GM12875 (cell line): ENCODE results near the gene SLC26A9.

ENCODE experiments used
- H3K4me3 ChIP-seq: one replicate; pipeline ENCODE4 v1.5.1; 2011; ENCODE audit warnings: low read depth, low read length, control low read depth
- CTCF ChIP-seq: IDR thresholded peaks from 2 replicates; pipeline ENCODE4 v1.5.1; 2011; ENCODE audit warnings: low read depth, mild to moderate bottlenecking, control low read depth, inconsistent platforms, low read length, moderate library complexity, borderline replicate concordance; ENCODE audit not compliant: insufficient read depth

The SLC26A9 gene

GRCh38 chr1:205943245-205943644, at the start of gene SLC26A9:
TSS of gene SLC26A9 (minus strand) at chr1:205943456. CDS start at chr1:205935820, 7,636 bp downstream.
- H3K4me3 ChIP-seq = no peak within 1 kb of the TSS
- TF ChIP-seq CTCF = no peak

- H3K4me3 ChIP-seq = no peak overlapping the region
These were observed 49.1 kb upstream of the SLC26A9 start for GRCh38 chr1:205992218-205992882.

GRCh38 chr1:205991237-205991636, 48.0 kb upstream of the SLC26A9 start:
- no peak for TF ChIP-seq CTCF

More at GRCh38 chr1:205992218-205992882, 49.1 kb upstream of the SLC26A9 start:
- no peak for TF ChIP-seq CTCF

GRCh38 chr1:205990226-205990625, 47.0 kb upstream of the SLC26A9 start:
- no peak for TF ChIP-seq CTCF

More at GRCh38 chr1:205991237-205991636, 48.0 kb upstream of the SLC26A9 start:
- no peak overlapping the region for H3K4me3 ChIP-seq

GRCh38 chr1:205989786-205990185, 46.5 kb upstream of the SLC26A9 start:
- H3K4me3 ChIP-seq = no peak overlapping the region
- TF ChIP-seq CTCF = no peak

More at GRCh38 chr1:205990226-205990625, 47.0 kb upstream of the SLC26A9 start:
- no peak overlapping the region for H3K4me3 ChIP-seq

- TF ChIP-seq CTCF = no peak
- no peak overlapping the region for H3K4me3 ChIP-seq
These were observed 45.3 kb upstream of the SLC26A9 start for GRCh38 chr1:205988585-205988995.

GRCh38 chr1:205986861-205987260, 43.6 kb upstream of the SLC26A9 start:
- no peak overlapping the region for H3K4me3 ChIP-seq
- TF ChIP-seq CTCF = no peak
